Psoas muscle (tissue), 8 donors: Measurements from ENCODE around the gene MAK. TPM values are rescaled to one million over a fixed set of nuclear protein-coding genes. Genes with fewer than 3 reads are reported as not detected.

Experiments
- ATAC-seq, 4 donors: fragments of 200-7000 bp; cut with Tn5 transposase; one replicate each; pipeline ENCODE4 v1.9.1; 2020; ENCODE audit warnings: moderate library complexity in 3 of 4, mild to moderate bottlenecking in 2 of 4
- DNase-seq, 2 donors: peaks; one replicate each; pipeline ENCODE4 v3.0.0-alpha.2; 2020
- H3K27ac ChIP-seq: fragments of 200-600 bp; one replicate; pipeline ENCODE4 v1.8.0; 2022
- H3K27me3 ChIP-seq, 3 donors: fragments of 200-600 bp in 1 of 3; one replicate each; pipeline versions ENCODE4 v1.6.1 to v1.8.0; 2013 to 2022; ENCODE audit warnings: low read length in 2 of 3, mild to moderate bottlenecking in 2 of 3, moderate library complexity in 1 of 3; ENCODE audit not compliant: insufficient read depth in 3 of 3
- H3K36me3 ChIP-seq, 2 donors: fragments of 200-600 bp in 1 of 2; one replicate each; pipeline versions ENCODE4 v1.6.1 to v1.8.0; 2013 to 2022; ENCODE audit warnings: low read depth in 1 of 2, mild to moderate bottlenecking in 1 of 2, moderate library complexity in 1 of 2; ENCODE audit not compliant: insufficient read depth in 1 of 2
- H3K4me1 ChIP-seq: fragments of 200-600 bp; one replicate; pipeline ENCODE4 v1.8.0; 2022
- H3K4me3 ChIP-seq: fragments of 200-600 bp; one replicate; pipeline ENCODE4 v1.8.0; 2022; ENCODE audit warnings: mild to moderate bottlenecking
- H3K9me3 ChIP-seq: fragments of 200-600 bp; one replicate; pipeline ENCODE4 v1.8.0; 2022
- CTCF ChIP-seq: fragments of 200-600 bp; IDR thresholded peaks from one replicate; pipeline ENCODE4 v1.8.0; 2022; ENCODE audit warnings: antibody characterized with exemption
- WGBS, 3 donors: extraction: QIAGEN DNeasy Blood & Tissue Kit; methylation state at CpG; one replicate each; pipeline versions ENCODE4 v1.1.6 to v1.1.7; 2013; 5-methylcytosine and 5-hydroxymethylcytosine counted together
- intact Hi-C, 2 donors: fragments of 100-400 bp; cut with DNase I; formaldehyde crosslinking; loops; one replicate each; pipeline versions ENCODE4 v1.11.0 to v1.14.2; 2022
- polyA plus RNA-seq, 3 donors: library from polyadenylated mRNA; stranded (reverse); fragments of 200-250 nt; gene quantifications; one replicate each; pipeline ENCODE4 v1.2.3, GENCODE V29; 2013
- total RNA-seq, 4 donors: library from RNA; stranded (reverse); fragmentation: NEBNext Ultra II Directional in 2 of 4; extraction: Animal tissue kit (Norgen Biotek cat#: 25700) in 2 of 4; gene quantifications; one replicate each; pipeline versions ENCODE4 v1.2.1 to v1.2.4, GENCODE V29; 2021 to 2023
- donor health status: healthy with polysubstance abuse.
- donor health status: DM: no; HTN: no; CAD: no; lungs with moderate emphysema.
- donor health status: Bipolar disorder and iron deficiency.
- donor health status: healthy.
- donor health status: DM: yes; HTN: yes; CAD: no.
- donor health status: DM: no; HTN: no; CAD: no.
- donor health status: DM: no; HTN: no; CAD: no.
- donor health status: DM: yes; HTN: yes; CAD: no.

MAK gene
- total and polyA plus RNA-seq, 7 donors: 0.01 to 0.09 (median 0.03) TPM; not detected in 4

DNA sequence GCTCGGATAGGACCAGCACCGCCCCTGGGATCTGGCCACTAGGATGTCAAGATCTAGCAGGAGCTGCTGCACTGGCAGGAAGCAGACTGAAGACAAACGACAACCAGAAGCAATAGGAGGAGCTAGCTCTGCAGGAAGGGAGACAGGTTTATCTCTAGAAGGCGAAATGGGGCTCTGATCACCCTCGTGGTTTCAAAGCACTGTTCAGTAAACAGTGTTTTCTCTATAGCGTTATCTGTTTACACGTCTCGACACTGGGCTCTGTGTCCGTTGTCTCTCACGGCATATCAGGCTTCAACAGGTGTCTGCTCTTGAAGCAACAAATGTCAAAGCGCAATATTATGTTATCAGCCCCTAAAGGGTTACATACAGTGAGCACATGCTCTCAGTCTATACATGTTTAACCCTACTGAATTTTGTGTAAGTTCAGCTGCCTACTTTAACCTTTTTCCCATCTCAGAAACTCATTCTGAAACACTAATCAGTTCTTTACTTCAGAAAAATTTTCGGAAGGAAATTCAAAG is 66.9 kb downstream of the MAK start:
- WGBS, 3 donors: 74 to 79% (median 77%) methylated on average over 12 of the region's 12 CpGs
- intact Hi-C loops: no loop called here
- H3K9me3 ChIP-seq: no peaks in the 10 kb centered on the region
- no peaks in the 10 kb centered on the region for H3K27me3 ChIP-seq
- peaks cover 4 to 64% of the 10 kb centered on the region in 2 donors for H3K36me3 ChIP-seq
- no peaks in the 10 kb centered on the region for H3K4me1 ChIP-seq
- H3K27ac ChIP-seq: no peak overlapping the region
- TF ChIP-seq CTCF: no peak
- DNase-seq: no peak
- no peak for ATAC-seq
- no peak overlapping the region for H3K4me3 ChIP-seq

DNA sequence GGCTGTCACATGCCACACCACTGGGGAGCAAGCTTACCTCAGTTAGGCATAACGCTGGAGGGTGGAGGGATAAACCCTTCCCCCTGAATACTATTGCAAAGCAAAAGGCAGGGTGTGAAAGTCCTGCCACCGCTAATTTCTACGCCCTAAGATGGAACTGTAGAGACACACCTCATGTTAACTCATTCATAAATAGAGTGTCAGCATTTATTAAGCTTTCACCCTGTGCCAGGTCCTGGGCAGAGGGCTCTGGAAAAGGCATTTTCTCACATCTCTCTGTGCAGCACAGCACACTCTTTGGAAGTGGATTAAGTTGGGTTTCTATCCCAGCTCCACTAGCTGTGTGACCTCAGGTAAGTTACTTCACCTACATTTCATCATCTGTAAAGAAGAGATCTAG is 68.9 kb downstream of the MAK start:
- Histone ChIP-seq H3K9me3 (no peaks in the 10 kb centered on the region), H3K27me3 (no peaks in the 10 kb centered on the region), H3K4me3 (no peak overlapping the region), H3K36me3 (peaks cover 0 to 51% of the 10 kb centered on the region in 2 donors), H3K27ac (no peak overlapping the region), H3K4me1 (no peaks in the 10 kb centered on the region)
- TF ChIP-seq CTCF: no peak
- DNase-seq (no peak), ATAC-seq (no peak)
- intact Hi-C loops: no loop called here
- WGBS, 3 donors: 89 to 96% (median 91%) methylated on average over 3 of the region's 3 CpGs

DNA sequence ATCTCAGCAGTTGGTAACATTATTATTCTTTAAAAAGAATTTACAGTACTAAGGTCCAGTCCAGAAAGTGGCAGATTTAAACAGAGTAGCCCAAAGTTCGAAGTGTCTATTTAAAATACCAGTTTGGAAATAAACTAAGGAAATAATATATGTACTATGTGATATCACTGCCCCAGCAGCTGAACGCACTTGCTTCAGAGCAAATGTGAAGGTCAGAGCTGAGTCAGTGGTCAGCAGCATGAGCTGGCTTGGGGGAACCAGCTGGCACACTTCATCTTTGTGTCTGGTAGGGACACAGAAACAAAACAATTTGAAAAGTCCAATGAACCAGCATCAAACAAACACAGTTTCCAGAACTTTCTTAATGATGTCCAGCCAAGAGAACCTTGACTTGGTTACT is 75.3 kb downstream of the MAK start:
- Histone ChIP-seq H3K4me3 (no peak overlapping the region), H3K36me3 (peaks cover 0 to 17% of the 10 kb centered on the region in 2 donors), H3K9me3 (no peaks in the 10 kb centered on the region), H3K4me1 (peaks cover 8% of the 10 kb centered on the region), H3K27ac (no peak overlapping the region), H3K27me3 (no peaks in the 10 kb centered on the region)
- ATAC-seq (peak in 1 of 4 donors; percentile 60), DNase-seq (peak in 1 of 2 donors; percentile 20)
- 83 to 90% (median 86%) methylated on average over 2 of the region's 2 CpGs for WGBS, 3 donors
- TF ChIP-seq CTCF: no peak
- intact Hi-C loops: no loop called here

DNA sequence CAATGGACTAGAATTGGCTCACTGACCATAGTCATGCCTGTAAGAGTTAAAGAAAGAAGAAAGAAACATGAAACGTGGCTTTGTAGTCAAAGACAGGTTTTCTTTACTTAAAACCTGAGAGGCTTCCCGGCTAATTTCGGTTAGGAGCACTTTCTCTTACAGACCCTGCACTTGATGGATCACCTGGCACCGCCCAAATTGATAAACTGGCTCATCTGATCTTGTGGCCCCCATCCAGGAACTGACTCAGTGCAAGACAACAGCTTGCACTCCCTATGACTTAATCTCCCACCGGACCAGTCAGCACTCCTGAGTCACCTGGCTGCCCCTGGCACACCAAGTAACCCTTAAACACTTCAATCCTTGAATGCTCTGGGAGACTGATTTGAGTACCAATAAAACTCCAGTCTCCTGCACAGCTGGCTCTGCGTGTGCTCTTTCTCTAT is 78.4 kb downstream of the MAK start:
- DNase-seq: peak; percentile 46 to 57
- Histone ChIP-seq H3K27me3 (no peaks in the 10 kb centered on the region), H3K9me3 (no peaks in the 10 kb centered on the region), H3K36me3 (peaks cover 3 to 41% of the 10 kb centered on the region in 2 donors), H3K4me1 (peaks cover 8% of the 10 kb centered on the region), H3K27ac (peak overlapping the region; percentile 46), H3K4me3 (no peak overlapping the region)
- ATAC-seq: peak; percentile 68 to 85 (median 84)
- 57 to 63% (median 58%) methylated on average over 6 of the region's 6 CpGs for WGBS, 3 donors
- TF ChIP-seq CTCF: no peak
- intact Hi-C loops: no loop called here

GRCh38 chr6:10759312-10759839 is 79.0 kb downstream of the MAK start:
- intact Hi-C loops: no loop called here
- Histone ChIP-seq H3K27ac (peak overlapping the region; percentile 46), H3K4me1 (peaks cover 8% of the 10 kb centered on the region), H3K27me3 (no peaks in the 10 kb centered on the region), H3K9me3 (no peaks in the 10 kb centered on the region), H3K36me3 (peaks cover 3 to 46% of the 10 kb centered on the region in 2 donors), H3K4me3 (no peak overlapping the region)
- ATAC-seq (peak in 2 of 4 donors; percentile 52 to 70), DNase-seq (no peak)
- 46 to 57% (median 47%) methylated on average over 3 of the region's 3 CpGs for WGBS, 3 donors
- TF ChIP-seq CTCF: peak; percentile 27
